Kidney tubule cell (primary cell): ENCODE results near the gene CRACDL.

ENCODE experiments used
- DNase-seq: peaks from one replicate; pipeline ENCODE4 v3.0.0-alpha.2; 2018; ENCODE audit warnings: low spot score

Gene CRACDL

GRCh38 chr2:98854682-98855081 lies 81.3 kb downstream of the CRACDL start:
- DNase-seq: no peak

DNA sequence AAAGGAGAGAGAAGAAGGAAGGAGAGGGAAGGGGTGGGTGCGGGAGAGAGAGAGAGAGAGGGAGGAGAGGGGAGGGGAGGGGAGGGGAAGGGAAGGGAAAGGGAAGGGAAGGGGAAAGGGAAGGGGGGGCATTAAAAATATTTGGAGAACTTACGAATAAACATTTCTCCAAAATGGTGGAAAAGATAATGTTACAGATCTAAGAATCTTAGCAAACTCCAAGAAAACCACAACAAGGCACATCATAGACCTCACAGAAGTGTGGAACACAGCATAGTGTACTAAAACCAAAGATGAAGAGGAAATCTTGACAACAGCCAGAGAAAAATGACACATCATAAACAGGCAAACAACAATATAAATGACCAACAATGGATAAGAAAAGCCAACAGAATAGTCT lies 83.1 kb downstream of the CRACDL start:
- DNase-seq: no peak

- no peak for DNase-seq
Measured at GRCh38 chr2:98850074-98850473, 86.0 kb downstream of the CRACDL start.

DNA sequence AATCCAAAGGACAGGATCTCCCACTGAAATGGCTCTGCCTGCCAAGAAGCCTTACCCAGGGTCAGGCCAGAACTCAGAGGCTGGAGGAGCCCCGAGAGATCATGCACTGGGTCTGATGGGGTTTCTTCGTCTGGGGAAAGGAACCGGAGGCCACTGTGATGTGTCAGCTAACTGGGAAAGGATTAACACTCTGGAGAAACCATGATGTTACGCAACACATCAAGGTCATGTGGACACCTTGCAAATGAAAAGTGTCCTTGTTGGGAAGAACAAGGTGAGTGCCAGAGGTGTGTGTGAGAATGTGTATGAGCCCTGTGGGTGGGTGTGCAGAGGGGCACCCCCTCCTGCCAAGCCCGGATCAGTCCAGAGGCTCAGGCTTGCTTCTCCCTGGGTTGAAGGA lies 86.9 kb downstream of the CRACDL start:
- DNase-seq: no peak

GRCh38 chr2:98847853-98848252 lies 88.2 kb downstream of the CRACDL start:
- DNase-seq: no peak

GRCh38 chr2:98846041-98846440 lies 90.0 kb downstream of the CRACDL start:
- peak; percentile 45 for DNase-seq

GRCh38 chr2:98842136-98842535 lies 93.9 kb downstream of the CRACDL start:
- no peak for DNase-seq

DNA sequence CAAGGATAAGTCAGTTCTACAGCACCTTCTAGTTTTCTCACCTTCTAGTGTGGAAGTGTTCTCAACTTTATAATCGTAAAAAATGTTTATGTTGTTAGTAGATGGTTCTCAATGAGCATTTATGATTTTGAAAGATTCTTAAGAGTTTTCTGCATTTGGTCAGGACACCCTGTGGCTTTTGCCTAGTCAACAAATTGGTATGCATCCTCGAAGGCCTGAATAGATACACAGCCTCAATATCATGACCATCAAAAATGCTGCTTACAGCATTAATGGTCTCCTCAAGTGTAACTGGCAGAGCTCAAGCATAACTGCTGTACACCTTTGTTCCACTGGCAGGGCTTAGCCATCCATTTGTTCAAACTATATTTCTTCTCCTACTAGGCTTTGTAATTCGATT lies 96.7 kb downstream of the CRACDL start:
- DNase-seq: peak; percentile 56

DNA sequence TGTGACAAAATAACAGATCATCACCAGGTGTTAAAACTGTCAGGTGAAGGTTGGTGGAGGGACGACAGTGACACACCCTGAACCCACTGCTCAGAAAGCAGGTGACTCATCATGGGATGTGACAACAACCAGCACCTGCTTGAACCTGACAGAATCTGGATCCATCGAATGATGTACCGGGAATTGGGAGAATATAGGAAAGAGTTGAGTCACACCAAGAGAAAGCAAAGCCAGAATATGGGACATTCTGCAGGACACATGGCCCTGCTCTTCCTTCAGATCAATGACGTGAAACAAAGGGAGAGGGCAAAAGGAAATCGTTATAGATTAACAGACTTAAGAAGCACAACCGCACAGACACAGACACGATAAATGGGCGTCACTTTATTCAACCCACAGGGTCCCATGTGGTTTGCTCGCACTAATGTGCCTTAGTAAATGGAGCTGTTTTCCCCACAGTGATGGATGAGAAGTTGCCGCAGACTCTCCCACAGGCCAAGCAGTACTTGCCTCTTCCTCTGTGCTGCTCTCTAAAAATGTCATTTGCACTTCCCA lies 100.1 kb downstream of the CRACDL start:
- peak; percentile 31 for DNase-seq

DNA sequence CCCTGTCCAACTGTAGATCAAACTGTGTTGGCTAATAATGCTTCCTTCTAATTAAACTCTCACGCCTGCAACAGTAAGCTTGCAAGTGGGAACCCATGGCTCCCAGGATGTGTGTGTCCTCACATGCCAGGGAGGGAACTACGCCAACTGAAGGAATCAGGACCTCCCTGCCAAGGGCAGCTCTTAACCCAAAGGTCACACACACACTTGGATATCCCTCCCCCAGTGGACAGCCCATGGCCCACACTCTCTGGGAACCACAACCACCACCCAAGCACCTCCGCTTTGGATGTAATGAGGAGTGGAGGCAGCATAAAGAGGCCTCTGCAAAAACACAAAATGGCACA lies 102.1 kb downstream of the CRACDL start:
- no peak for DNase-seq

DNA sequence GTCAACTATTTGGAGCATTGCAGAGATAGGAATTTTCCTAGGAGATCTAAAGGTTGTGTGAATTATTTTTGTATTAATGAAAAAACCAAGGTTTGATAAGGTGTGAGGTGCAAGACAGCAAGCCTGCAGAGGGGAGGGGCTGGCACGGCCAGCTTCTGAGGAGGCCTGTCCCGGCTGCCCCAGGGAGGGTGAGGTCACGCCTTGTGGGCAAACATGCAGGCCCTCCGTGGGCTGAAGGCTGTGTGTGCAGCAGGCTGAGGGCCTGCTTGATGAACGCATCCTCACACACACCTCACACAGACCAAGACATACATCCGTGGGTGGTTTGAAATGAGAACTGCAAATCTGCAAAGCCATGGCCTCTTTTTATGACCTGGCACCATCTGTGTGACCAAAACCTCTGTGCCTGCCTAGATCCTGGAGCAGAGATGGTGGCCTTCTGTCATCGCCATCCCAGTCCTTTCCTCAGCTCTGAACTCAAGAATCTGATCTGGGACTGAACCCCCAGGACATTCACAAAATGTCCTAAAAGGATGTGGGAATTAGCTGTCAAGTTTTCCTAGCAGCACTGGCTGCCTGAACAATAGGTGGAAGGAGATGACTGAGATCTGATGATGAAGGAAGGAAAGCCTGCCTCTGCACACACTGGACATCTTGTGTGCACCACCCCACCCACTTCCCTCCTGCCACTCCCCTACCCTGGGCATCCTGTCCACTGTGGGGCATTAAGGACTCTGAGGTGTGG lies 102.7 kb downstream of the CRACDL start:
- DNase-seq: no peak

DNA sequence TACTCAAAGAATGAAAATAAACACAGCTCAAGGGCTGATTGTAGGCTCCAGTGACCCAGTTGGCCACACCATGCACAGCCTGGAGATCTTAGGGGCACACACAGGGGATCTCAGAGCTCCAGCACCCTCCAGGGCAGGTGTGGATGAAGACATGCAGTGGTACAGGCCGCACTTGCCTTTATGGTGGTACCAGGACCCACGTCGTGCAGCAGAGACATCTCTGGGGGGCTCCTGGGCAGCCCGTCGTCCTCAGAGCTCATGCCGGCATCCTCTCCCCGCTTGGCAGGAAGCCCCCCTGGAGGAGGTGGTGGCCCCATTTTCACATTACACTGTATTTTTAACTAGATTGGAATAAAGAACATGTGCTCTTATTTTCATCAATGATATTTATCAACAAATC lies 103.9 kb downstream of the CRACDL start:
- no peak for DNase-seq

DNA sequence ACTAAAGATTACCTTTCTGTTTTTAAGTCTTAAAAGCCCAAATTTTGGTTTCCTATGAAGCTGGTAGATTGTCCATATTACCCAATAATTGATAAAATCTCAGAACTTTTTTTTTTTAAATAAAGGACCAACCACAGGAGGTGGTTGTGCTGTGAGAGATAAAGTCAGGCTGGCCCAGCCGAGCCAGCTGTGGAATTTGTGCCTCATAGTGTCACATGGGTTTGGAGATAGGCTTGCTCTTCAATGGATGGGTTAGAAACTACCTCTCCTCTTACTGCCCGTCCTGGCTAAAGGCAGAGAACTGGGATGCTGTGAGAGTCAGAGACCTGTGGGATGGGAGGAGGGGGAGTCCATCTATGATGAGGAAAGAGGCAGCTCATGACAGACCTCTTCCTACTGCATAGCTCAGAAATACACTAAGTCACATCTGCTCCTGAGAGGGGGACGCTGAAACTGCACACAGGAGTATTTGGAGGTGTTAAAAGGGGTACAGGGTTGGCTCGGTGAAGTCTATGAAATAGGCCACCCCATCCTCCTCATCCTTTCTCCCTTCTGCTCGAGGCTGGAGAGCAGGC lies 105.4 kb downstream of the CRACDL start:
- no peak for DNase-seq

- DNase-seq: peak; percentile 32
Measured at GRCh38 chr2:98829581-98830270, 106.3 kb downstream of the CRACDL start.

DNA sequence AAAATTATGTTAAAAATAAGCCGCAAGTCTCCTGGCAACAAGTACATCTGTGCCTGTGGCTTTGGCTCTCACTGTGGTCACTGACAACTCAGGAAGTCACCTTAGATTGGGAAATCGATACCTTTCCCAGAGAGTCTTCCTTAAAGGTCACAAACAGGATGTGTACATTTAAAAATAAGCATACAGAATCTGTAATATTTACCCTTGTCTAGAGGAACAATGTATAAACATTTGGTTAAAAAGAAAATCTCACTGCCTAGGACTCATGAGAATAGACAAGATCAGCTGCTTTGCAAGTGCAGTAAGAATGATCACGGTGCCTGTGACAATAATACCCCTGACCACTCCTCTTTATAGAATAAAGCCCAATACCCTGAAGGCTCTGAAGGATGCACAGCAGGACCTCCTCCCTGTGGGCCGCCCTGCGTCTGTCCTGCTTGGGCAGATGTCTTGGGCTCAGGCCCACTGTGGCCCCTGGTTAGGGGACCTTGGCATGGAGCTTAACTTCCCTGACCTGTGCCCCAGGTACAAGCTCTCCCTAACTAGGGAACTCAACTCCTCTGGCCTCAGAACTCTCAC lies 107.1 kb downstream of the CRACDL start:
- no peak for DNase-seq

GRCh38 chr2:98828369-98828744 lies 107.7 kb downstream of the CRACDL start:
- no peak for DNase-seq

GRCh38 chr2:98827625-98828368 lies 108.2 kb downstream of the CRACDL start:
- no peak for DNase-seq

GRCh38 chr2:98826856-98827255 lies 109.2 kb downstream of the CRACDL start:
- no peak for DNase-seq

DNA sequence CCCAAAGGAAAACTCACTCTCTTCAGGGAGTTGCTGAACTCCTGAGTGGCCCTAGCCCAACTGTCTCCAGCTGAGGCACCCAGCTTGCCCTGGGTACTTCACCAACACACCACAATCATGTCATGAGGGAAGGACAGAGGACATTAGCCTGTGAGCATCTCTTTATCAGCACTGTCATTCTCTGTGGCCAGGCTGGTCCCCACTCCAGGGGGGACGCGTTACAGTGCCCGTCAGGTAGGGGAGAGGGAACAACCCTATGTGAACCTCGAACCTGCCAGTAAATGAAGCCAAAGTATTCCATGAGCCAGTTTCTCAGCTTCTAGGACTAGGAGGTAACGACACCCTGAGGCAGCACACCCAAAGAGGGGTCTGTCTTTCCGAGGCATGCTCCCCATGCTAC lies 110.2 kb downstream of the CRACDL start:
- DNase-seq: no peak

GRCh38 chr2:98825404-98825803 lies 110.6 kb downstream of the CRACDL start:
- no peak for DNase-seq

GRCh38 chr2:98825020-98825350 lies 111.0 kb downstream of the CRACDL start:
- no peak for DNase-seq

- DNase-seq: no peak
Measured at GRCh38 chr2:98824256-98825019, 111.6 kb downstream of the CRACDL start.
